Measurements from ENCODE around the gene KDM3B.

DNA sequence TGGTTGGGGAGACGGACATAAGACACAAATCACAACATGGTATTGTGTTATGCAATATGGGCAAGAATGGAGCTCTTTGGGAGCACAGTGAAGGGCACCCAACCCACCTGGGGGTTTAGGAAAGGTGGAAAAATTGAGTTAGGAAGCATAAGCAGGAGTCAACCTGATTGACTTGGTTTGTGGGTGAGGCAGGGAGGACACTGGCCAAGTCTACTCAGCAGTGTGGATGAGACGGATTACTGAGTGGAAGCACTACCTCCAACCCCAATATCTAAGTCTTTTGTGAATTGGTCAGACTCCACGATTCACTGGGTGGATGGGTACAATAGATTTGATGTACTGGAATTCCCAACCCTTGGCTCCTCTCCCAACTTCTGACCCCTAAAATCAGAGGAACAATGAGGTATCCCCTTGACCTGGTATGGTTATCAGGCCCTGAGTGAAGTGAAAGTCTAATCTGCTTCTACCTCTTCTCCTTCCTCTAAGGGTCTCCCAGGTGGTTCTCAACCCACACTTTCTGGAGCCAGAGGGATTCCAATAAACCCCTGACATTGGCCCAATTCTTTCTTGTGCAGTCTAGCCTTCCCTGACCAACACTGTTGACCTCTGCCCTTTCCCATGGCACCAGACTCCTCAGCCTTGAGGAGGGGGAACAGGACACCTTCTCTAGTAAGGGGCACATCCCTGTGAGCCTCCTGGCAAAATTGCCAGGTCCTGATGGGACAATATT lies 118.0 kb downstream of the KDM3B start:
- no peak for TF ChIP-seq EZH2 (optimal IDR thresholded peaks at IDR 0.05; ENCODE audit: low read depth, low read length)
- TF ChIP-seq, protein P1, sequence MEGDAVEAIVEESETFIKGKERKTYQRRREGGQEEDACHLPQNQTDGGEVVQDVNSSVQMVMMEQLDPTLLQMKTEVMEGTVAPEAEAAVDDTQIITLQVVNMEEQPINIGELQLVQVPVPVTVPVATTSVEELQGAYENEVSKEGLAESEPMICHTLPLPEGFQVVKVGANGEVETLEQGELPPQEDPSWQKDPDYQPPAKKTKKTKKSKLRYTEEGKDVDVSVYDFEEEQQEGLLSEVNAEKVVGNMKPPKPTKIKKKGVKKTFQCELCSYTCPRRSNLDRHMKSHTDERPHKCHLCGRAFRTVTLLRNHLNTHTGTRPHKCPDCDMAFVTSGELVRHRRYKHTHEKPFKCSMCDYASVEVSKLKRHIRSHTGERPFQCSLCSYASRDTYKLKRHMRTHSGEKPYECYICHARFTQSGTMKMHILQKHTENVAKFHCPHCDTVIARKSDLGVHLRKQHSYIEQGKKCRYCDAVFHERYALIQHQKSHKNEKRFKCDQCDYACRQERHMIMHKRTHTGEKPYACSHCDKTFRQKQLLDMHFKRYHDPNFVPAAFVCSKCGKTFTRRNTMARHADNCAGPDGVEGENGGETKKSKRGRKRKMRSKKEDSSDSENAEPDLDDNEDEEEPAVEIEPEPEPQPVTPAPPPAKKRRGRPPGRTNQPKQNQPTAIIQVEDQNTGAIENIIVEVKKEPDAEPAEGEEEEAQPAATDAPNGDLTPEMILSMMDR (IDR thresholded peaks at IDR 0.05; ENCODE audit: low read length), result no peak
